Mammary epithelial cell (primary cell): Measurements from ENCODE around the gene TECTB.

Experiments used
- EZH2 ChIP-seq: IDR thresholded peaks from 2 replicates; pipeline ENCODE4 v1.6.1; 2012; ENCODE audit warnings: low read length, inconsistent platforms, borderline replicate concordance
- TF ChIP-seq, protein P1 (sequence below), 2 donors: IDR thresholded peaks in 1 of 2; conservative IDR thresholded peaks in 1 of 2; 2 replicates each; pipeline ENCODE4 v1.5.1; 2011 to 2012; ENCODE audit warnings: inconsistent platforms in 2 of 2, low read length in 2 of 2, mild to moderate bottlenecking in 2 of 2, control low read depth in 1 of 2, low read depth in 1 of 2; ENCODE audit not compliant: insufficient read depth in 1 of 2; ENCODE audit errors: extremely low read depth in 1 of 2

DNA sequence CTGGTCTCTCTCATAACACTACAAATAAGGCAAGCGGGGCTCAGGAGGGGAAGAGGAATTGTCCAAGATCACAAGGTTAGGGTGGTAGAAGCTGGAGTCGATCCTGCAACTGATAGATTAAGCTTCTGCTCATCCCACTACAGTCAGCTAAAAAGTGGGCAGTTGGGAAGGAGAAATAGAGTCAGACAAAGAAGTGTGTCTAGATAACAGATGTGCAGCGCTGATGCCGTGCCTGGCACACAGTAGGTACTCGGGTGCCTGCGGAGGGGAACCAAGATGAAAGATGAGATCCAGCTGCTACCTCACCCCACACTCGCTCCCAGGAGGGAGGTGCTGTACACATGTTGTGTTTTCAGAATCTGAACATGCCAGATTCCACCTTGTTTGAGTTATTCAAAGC, 48.1 kb upstream of the TECTB start:
- TF ChIP-seq, protein P1, sequence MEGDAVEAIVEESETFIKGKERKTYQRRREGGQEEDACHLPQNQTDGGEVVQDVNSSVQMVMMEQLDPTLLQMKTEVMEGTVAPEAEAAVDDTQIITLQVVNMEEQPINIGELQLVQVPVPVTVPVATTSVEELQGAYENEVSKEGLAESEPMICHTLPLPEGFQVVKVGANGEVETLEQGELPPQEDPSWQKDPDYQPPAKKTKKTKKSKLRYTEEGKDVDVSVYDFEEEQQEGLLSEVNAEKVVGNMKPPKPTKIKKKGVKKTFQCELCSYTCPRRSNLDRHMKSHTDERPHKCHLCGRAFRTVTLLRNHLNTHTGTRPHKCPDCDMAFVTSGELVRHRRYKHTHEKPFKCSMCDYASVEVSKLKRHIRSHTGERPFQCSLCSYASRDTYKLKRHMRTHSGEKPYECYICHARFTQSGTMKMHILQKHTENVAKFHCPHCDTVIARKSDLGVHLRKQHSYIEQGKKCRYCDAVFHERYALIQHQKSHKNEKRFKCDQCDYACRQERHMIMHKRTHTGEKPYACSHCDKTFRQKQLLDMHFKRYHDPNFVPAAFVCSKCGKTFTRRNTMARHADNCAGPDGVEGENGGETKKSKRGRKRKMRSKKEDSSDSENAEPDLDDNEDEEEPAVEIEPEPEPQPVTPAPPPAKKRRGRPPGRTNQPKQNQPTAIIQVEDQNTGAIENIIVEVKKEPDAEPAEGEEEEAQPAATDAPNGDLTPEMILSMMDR (conservative IDR thresholded peaks at IDR 0.05 in 1 of 2, IDR thresholded peaks at IDR 0.05 in 1 of 2; ENCODE audit: extremely low read depth in 1 of 2, insufficient read depth in 1 of 2, low read depth in 1 of 2, low read length in 2 of 2), result no peak
- TF ChIP-seq EZH2, result no peak
